GM18498 (cell line): ENCODE results near the gene PCID2.

ENCODE experiments used
- ATAC-seq: cut with Tn5 transposase; IDR thresholded peaks from one replicate; pipeline ENCODE4 v1.9.1; 2021; ENCODE audit warnings: mild to moderate bottlenecking, moderate library complexity; ENCODE audit not compliant: unreplicated experiment

PCID2 gene

GRCh38 chr13:113220141-113220598 lies 11.7 kb upstream of the PCID2 start:
- ATAC-seq = no peak

GRCh38 chr13:113219256-113219940 lies 10.9 kb upstream of the PCID2 start:
- no peak for ATAC-seq

- no peak for ATAC-seq
Measured at GRCh38 chr13:113218586-113218985, 10.1 kb upstream of the PCID2 start.

DNA sequence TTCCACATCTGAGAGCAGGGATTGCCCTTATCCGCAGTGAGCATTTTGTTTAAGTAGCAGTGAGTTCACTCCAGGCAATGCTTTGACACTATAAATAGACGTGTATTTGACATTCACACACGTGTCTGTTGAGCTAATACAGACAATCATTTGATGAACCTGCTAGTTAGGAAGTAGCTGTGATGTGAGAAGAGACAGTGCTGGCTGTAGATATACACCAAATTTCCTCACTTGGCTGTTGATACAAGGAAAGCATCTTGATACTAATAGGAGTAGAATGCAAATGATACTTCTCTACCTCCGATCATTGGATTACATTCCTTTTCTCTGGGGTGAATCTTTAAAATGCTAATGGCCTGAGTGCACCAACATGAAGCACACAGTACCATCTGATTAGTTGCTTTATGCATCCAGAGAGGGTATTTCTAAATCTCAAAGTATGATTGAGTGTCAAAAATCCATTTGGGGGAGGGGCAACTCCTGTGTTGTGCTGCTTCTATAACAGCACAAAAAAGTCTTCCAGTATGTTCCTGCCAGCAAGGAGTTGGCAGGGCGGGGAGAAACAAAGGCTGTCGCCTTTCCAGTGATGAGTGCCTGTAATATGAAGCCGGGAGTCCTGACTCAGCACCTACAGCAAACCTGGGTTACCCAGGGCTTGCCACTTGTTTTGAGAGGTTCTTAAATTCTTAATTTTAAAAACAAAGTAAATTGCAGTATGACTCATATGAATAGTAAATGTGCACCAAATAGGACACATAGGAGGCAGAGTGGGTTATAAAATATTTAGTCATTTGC lies 8.0 kb upstream of the PCID2 start:
- no peak for ATAC-seq

DNA sequence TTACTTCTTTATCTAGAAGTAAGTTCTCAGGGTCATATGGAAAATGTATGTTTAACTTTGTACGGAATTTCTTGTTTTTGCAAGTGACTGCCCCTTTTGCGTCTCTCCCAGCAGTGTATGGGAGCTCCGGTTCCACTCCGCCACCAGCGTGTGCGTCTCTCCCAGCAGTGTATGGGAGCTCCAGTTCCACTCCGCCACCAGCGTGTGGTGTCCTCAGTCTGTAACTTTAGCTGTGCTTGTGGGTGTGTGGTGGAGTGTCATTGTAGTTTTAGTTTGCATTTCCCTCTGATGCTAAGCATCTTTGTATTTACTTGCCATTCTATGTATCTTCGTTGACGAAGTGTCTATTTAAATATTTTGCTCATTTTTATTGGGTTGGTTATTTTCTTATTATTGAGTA lies 3.3 kb upstream of the PCID2 start:
- no peak for ATAC-seq

- ATAC-seq = no peak
Measured at GRCh38 chr13:113210833-113211232, 2.4 kb upstream of the PCID2 start.

GRCh38 chr13:113209759-113210421 lies 1.4 kb upstream of the PCID2 start:
- peak; percentile 47 for ATAC-seq

DNA sequence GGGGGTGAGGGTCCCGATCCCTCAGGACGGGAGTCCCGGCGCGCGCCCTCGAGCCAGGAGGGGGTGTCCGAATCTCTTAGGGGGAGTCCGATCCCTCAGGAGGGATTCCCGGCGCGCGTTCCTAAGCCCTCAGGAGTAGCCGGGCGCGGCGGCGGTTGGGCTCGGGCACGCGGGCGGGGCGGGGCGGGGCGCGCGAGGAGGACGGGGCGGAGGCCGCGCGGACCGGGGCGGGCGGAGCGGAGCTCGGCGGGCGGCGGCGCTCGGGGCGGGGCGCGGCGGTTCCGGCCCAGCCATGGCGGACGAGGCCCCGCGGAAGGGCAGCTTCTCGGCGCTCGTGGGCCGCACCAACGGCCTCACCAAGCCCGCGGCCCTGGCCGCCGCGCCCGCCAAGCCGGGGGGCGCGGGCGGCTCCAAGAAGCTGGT lies 878 bp upstream of the PCID2 start, which contains the start of gene CUL4A:
Gene CUL4A, plus strand, starts transcription at position 278 of the 423 bp plus-strand sequence. Its CDS starts 15 bp downstream, at position 293.
- peak; percentile 46 for ATAC-seq

- ATAC-seq = peak; percentile 14
Measured at GRCh38 chr13:113207890-113208420, 514 bp downstream of the PCID2 start.

DNA sequence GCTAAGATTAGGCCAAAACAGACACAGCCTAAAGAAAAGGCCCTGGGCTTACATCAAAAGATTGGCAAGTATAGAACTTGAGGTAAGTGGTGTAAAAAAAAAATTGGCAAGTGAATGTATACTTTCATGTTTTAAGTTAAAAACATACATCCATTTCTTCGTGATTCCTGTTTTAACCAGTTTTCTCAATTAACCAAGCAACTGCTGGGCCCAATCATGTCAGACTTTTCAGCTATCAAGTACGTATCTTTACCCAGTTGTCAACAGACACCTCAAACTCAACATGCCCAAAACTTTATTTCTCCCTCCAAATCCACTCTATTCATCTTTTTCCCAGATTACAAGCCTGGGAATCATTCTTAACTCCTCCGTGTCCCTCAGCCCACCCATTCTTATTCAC lies 1.0 kb downstream of the PCID2 start:
- no peak for ATAC-seq

GRCh38 chr13:113205428-113205931 lies 3.0 kb downstream of the PCID2 start:
- no peak for ATAC-seq

- ATAC-seq = no peak
Measured at GRCh38 chr13:113204378-113204734, 4.1 kb downstream of the PCID2 start.

DNA sequence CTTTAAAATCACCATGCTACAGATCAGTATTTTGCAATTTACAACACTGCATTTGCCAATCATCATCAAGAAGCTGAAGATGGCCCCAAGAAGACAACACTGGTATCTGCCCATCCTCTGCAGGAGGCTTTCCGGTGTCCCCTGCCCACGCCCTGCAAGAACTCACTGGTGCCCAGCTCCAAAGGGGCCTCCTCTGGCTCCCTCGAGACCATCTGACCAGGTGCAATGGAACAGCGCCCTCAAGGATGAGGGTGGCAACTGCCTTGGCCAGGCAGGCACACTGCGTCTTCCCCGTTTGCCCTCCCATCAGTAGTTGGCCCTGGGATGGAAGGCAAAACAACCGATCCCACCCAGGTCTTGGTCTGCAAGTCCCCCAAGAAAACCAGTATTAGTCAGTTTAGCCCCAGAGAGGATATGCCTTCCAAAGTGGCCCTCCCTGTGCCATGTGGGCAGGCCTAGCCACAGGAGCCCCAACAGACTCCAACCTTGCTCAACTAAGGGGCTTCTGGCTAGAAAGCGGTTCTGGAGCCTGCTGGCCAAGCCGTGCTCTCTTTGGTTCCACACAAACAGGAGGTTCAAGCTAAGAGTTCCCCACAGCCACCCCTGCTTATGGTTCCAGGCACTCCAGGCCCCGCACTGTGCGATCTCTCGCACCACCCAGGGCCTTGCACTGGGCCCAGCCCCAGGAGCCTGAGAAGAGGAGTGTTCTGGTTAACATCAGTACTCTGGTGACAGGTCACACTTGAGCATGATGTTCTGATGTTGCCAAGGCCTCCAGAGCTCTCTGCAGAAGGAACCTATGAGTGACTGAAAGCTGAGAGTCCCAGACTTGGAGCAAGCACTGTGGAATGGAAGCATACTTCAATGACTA lies 4.7 kb downstream of the PCID2 start:
- no peak for ATAC-seq

- ATAC-seq = no peak
Measured at GRCh38 chr13:113202912-113203311, 5.6 kb downstream of the PCID2 start.

GRCh38 chr13:113201815-113202214 lies 6.7 kb downstream of the PCID2 start:
- no peak for ATAC-seq

DNA sequence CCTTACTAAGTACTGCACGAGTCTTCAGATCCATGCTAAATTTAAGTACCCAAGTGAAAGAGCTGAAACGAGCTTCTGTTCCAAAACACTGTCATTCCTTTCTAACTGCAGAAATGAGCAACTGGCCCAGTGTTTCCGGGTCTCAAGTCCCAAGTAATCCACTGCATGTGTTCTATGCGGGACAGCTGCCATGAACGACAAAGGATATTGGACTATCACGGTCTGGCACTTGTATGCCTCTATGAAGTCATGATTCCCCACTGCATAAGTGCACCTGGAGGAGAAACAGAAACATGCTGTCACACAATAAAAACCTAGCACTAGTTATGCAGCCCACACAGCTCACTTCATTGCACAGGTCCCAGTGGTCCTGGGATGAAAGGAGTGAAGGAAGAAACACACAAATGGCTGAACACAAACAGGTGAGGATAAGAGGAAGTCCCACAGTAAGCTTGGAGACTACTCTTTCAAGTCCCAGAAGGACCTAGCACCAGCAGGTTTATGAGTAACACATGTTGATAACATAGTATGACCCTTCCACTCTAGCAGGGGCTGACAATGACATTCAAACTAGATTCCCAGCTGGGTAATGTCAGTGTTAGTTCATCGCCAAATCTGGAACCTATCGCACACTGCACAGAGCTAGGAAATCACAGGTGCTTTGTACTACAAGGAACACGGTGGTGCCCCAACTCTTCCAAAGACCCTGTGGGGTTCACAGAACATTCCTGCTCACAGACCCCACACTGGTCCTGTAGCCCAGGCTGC lies 11.3 kb downstream of the PCID2 start:
- ATAC-seq = no peak

- no peak for ATAC-seq
Measured at GRCh38 chr13:113195360-113195759, 13.1 kb downstream of the PCID2 start.

DNA sequence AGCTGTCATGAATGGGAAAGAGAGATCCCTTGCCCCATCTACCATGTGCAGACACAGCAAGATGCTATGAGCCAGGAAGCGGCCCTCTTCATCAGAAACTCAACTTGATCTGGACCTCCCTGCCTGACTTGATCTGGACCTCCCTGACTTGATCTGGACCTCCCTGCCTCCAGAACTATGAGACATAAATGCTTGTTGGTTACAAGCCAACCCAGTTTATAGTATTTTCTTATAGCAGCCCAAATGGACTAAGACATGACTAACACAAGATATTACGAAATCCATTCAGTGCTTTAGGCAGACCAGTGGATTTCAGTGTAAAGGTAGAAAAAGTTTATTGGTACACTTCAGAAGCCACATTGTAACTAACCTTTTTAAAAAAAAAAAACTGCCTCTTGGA lies 15.6 kb downstream of the PCID2 start:
- no peak for ATAC-seq

GRCh38 chr13:113192279-113192678 lies 16.2 kb downstream of the PCID2 start:
- ATAC-seq = no peak

DNA sequence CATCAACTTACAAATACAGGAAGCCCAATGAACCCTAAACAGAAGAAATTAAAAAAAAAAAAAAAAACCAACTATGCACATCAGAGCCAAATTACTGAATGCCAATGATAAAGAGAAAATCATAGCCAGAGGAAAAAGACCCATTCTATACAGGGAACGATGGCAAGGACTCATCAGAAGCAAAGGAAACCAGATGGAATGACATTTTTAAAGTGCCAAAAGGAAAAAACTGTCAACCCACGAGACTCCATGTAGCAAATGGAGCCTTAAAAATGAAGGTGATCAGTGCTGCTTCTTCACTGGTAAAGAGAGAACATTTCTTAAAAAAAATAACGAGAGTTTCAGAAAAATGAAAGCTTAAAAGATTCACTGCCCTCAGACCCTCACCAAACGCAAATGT lies 18.3 kb downstream of the PCID2 start:
- ATAC-seq = no peak
